ENCODE data around the gene WBP1L.

GRCh38 chr10:102714621-102715455 lies 28.9 kb upstream of the WBP1L start, which contains the start of gene SFXN2:
- TF ChIP-seq POLR2A (IDR thresholded peaks at IDR 0.05) (no peak), POLR2AphosphoS5 (IDR thresholded peaks at IDR 0.05; ENCODE audit: insufficient read depth in 1 of 2, low read depth in 1 of 2) (no peak)

Data from vagina (tissue), 2 donors.